Measurements from ENCODE around the gene SMIM38.
"Not testable (repeated sequence)": the region's sequence is repeated elsewhere in the genome, so short reads cannot be mapped to it uniquely, and the experiment has no call there.

The SMIM38 gene

GRCh38 chr11:69122630-69123431 is 32.9 kb upstream of the SMIM38 start:
- no peak for DNase-seq

- no peak for DNase-seq
These were observed 31.9 kb upstream of the SMIM38 start for GRCh38 chr11:69123593-69124545.

- DNase-seq, result no peak
These were observed 29.9 kb upstream of the SMIM38 start for GRCh38 chr11:69125861-69126260.

GRCh38 chr11:69126286-69126685 is 29.4 kb upstream of the SMIM38 start:
- no peak for DNase-seq

- DNase-seq, result no peak
These were observed 28.5 kb upstream of the SMIM38 start for GRCh38 chr11:69127081-69127850.

- DNase-seq, result no peak
These were observed 27.9 kb upstream of the SMIM38 start for GRCh38 chr11:69127884-69128283.

GRCh38 chr11:69129053-69129452 is 26.7 kb upstream of the SMIM38 start:
- no peak for DNase-seq

- DNase-seq, result no peak
These were observed 26.1 kb upstream of the SMIM38 start for GRCh38 chr11:69129647-69130046.

GRCh38 chr11:69130654-69131053 is 25.1 kb upstream of the SMIM38 start:
- no peak for DNase-seq

GRCh38 chr11:69131121-69131566 is 24.6 kb upstream of the SMIM38 start:
- DNase-seq, result no peak

GRCh38 chr11:69131644-69132300 is 24.0 kb upstream of the SMIM38 start:
- peak; percentile 70 for DNase-seq

- DNase-seq, result no peak
These were observed 23.4 kb upstream of the SMIM38 start for GRCh38 chr11:69132301-69132670.

- DNase-seq, result no peak
These were observed 22.5 kb upstream of the SMIM38 start for GRCh38 chr11:69133251-69133650.

GRCh38 chr11:69134182-69134581 is 21.6 kb upstream of the SMIM38 start:
- DNase-seq, result not testable (repeated sequence)

GRCh38 chr11:69134957-69135356 is 20.8 kb upstream of the SMIM38 start:
- DNase-seq, result no peak

- DNase-seq, result no peak
These were observed 20.0 kb upstream of the SMIM38 start for GRCh38 chr11:69135420-69136363.

- DNase-seq, result no peak
These were observed 19.3 kb upstream of the SMIM38 start for GRCh38 chr11:69136471-69136870.

- no peak for DNase-seq
These were observed 18.4 kb upstream of the SMIM38 start for GRCh38 chr11:69137151-69137844.

- no peak for DNase-seq
These were observed 17.5 kb upstream of the SMIM38 start for GRCh38 chr11:69138265-69138664.

- not testable (repeated sequence) for DNase-seq
These were observed 15.6 kb upstream of the SMIM38 start for GRCh38 chr11:69140161-69140560.

GRCh38 chr11:69140635-69141034 is 15.1 kb upstream of the SMIM38 start:
- DNase-seq, result no peak
